ENCODE results near the gene RABAC1.

The RABAC1 gene

GRCh38 chr19:41929536-41930071, 29.5 kb downstream of the RABAC1 start:
- CTCF ChIA-PET, result interaction anchor here (2.4 kb wide), 1 partner anchor 44 kb away, joined by 9 read pairs; no protein-coding TSS in a partner anchor
- TF ChIP-seq CTCF (IDR thresholded peaks at IDR 0.05; ENCODE audit: insufficient read depth, low read length, missing control alignments), result no peak
- POLR2A ChIA-PET, result no interaction called here
- H3K4me3 ChIP-seq (ENCODE audit: low read depth, low read length), result no peak overlapping the region
- no peak for DNase-seq (ENCODE audit: low read depth, low spot score)

GRCh38 chr19:41928754-41929535, 30.2 kb downstream of the RABAC1 start:
- POLR2A ChIA-PET, result no interaction called here
- no peak for TF ChIP-seq CTCF (IDR thresholded peaks at IDR 0.05; ENCODE audit: insufficient read depth, low read length, missing control alignments)
- CTCF ChIA-PET, result no interaction called here
- H3K4me3 ChIP-seq (ENCODE audit: low read depth, low read length), result peak overlapping the region; percentile 33
- DNase-seq (ENCODE audit: low read depth, low spot score), result no peak

DNA sequence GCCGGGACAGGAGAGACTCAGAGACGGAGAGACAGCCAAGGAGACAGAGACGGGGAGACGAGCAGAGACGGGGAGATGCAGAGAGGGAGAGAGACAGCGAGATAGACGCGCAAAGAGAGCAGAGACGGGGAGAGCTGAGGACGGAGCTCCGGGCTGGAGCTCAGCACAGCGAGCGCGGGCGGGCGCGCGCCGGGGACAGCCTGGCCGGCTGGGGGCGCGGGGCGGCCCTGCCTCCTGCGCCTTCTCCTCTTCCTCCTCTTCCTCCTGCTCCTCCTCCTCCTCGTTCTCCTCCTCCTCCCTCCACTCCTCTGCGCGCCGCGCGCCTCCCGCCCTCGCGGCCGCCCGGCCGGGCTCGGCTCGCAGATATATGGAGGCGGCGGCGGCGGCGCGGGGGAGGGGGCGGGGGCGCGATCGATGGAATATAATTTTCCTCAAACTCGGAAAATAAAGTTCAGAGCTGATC, 30.9 kb downstream of the RABAC1 start, which contains the start of gene ERFL:
Gene ERFL, minus strand, starts transcription at position 229 of the 463 bp plus-strand sequence. CDS start 15,530 bp downstream, outside the sequence.
- peak within 1 kb of the TSS; percentile 52 for H3K4me3 ChIP-seq (ENCODE audit: low read depth, low read length)
- ChIA-PET POLR2A (no interaction called here), CTCF (interaction anchor here (0.6 to 1.5 kb wide), 3 partner anchors 8 to 107 kb away, joined by 3 to 4 read pairs (median 4); no protein-coding TSS in a partner anchor)
- TF ChIP-seq CTCF (IDR thresholded peaks at IDR 0.05; ENCODE audit: insufficient read depth, low read length, missing control alignments), result no peak
- DNase-seq (ENCODE audit: low read depth, low spot score), result no peak

DNA sequence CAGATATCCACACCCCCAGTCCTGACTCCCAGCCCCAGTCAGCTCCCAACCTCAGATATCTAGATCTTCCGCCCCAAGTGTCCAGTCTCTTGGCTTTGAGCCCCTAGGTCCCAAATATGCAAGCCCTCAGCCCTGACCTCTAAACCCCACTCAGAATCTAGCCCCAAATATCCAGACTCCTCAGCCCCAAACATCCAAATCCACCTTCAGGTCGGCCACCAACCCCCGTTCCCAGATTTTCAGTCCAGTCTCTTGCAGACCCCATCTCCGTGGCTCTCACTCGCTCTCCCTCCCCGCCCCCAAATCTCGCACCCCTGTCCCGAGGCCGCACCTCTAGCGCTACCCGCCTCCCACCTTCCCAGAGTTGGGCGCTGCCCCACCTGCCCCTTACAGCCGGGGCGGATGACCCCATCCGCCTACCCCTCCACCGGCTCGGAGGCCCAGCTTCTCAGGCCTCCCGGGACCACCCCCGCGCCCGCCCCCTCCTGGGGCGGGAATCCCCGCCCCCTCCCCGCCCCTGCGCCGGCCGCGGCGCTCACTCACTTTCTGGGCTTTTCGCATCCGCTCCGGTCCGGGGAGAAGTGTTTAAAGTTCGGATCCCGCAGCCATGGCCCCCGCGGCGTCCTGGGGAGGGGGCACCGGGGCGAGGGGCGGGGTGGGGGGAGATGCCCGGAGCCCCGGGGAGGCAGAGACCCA, 31.5 kb downstream of the RABAC1 start:
- POLR2A ChIA-PET, result no interaction called here
- TF ChIP-seq CTCF (IDR thresholded peaks at IDR 0.05; ENCODE audit: insufficient read depth, low read length, missing control alignments), result no peak
- CTCF ChIA-PET, result interaction anchor here (0.6 to 1.5 kb wide), 3 partner anchors 9 to 107 kb away, joined by 3 to 4 read pairs (median 4); no protein-coding TSS in a partner anchor
- no peak for DNase-seq (ENCODE audit: low read depth, low spot score)
- peak overlapping the region; percentile 52 for H3K4me3 ChIP-seq (ENCODE audit: low read depth, low read length)

DNA sequence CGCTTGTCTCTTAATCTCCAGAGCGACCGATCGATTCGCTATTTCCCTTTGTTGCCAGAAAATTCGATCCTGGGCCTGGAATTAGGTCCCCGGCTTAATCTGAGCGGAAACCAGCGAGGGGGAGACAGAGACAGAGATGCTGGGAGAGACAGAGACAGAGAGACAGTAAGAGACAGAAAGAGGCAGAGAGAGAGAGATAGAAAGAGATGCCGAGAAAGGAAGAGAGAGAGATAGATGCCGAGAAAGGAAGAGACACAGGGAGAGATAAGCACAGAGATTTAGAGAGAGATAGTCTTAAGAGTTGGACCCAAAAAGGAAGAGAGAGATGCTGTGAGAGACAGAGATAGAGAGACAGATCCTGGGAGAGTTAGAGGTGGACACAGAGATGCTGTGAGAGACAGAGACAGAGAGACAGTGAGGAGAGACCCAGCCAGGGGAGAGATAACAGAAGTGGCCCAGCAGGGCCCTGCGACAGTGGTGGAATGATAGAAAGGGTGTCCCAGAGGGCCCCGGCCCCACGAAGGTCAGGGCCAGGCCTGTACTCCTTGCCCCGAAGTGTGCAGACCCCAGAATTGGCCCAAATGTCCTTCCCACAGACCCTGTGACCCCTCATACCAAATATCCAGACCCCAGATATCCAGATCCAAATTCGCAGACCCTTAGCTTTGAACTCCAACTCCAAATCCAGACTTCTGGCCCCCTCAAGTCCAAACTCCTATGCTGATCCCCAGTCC, 32.2 kb downstream of the RABAC1 start:
- no peak for TF ChIP-seq CTCF (IDR thresholded peaks at IDR 0.05; ENCODE audit: insufficient read depth, low read length, missing control alignments)
- CTCF ChIA-PET, result interaction anchor here (1.5 kb wide), 1 partner anchor 10 kb away, joined by 4 read pairs; no protein-coding TSS in a partner anchor
- no peak overlapping the region for H3K4me3 ChIP-seq (ENCODE audit: low read depth, low read length)
- POLR2A ChIA-PET, result no interaction called here
- DNase-seq (ENCODE audit: low read depth, low spot score), result no peak
